ENCODE measurements around the gene RAD51B.

DNA sequence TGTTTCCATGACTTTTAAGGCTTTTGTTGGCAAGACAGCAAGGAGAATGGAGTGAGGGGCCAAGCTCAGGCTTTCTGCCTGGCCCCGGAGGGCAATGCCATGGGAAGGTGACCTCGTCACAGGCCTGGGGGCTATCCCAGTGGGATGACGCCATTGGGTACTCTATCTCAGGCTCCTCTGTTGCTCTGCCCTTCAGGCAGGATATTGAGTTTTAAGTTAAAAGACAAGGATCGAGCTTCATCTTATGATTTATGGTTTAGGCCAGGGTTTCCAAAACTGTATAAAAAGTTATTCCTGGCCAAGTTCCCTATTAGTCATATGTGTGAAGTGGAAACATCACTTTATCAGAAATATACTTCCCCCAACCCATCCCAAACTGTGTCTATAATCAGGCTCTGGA lies 845.6 kb downstream of the RAD51B start:
- TF ChIP-seq POLR2AphosphoS5 (IDR thresholded peaks at IDR 0.05) (no peak), EP300 (IDR thresholded peaks at IDR 0.05) (no peak)
